ENCODE results near the gene KCNT1.

The KCNT1 gene

DNA sequence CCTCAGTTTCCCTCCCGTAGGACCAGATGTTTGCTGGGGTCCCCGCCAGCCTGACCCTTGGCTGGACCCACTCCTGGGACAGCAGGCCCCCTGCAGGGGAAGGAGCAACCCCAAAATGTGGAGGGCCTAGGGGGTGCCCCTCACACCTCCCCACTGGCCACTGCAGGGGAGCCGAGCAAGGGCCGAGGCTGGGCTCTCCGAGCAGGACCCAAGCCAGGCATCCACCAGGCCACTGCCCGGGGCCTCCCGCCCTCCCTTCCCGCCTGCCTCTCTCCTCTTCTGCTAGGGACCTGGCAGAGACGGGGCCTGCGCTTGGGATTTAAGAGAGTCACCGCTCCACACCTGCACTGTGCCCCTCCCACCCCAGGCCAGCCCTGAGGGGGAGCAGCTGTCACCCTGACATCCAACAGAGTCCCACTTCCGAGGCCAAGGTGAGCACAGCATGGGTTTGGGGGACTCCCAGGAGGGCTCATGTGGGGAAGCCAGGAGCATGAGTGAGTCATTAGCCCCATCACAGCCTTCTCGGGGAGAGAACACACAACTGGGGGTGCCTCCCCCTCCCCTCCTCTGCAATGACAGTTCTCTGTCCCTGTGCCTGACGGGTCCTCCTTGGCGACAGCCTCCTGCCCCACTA, 18.5 kb upstream of the KCNT1 start:
- TF ChIP-seq, protein P1, sequence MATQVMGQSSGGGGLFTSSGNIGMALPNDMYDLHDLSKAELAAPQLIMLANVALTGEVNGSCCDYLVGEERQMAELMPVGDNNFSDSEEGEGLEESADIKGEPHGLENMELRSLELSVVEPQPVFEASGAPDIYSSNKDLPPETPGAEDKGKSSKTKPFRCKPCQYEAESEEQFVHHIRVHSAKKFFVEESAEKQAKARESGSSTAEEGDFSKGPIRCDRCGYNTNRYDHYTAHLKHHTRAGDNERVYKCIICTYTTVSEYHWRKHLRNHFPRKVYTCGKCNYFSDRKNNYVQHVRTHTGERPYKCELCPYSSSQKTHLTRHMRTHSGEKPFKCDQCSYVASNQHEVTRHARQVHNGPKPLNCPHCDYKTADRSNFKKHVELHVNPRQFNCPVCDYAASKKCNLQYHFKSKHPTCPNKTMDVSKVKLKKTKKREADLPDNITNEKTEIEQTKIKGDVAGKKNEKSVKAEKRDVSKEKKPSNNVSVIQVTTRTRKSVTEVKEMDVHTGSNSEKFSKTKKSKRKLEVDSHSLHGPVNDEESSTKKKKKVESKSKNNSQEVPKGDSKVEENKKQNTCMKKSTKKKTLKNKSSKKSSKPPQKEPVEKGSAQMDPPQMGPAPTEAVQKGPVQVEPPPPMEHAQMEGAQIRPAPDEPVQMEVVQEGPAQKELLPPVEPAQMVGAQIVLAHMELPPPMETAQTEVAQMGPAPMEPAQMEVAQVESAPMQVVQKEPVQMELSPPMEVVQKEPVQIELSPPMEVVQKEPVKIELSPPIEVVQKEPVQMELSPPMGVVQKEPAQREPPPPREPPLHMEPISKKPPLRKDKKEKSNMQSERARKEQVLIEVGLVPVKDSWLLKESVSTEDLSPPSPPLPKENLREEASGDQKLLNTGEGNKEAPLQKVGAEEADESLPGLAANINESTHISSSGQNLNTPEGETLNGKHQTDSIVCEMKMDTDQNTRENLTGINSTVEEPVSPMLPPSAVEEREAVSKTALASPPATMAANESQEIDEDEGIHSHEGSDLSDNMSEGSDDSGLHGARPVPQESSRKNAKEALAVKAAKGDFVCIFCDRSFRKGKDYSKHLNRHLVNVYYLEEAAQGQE (IDR thresholded peaks at IDR 0.05; ENCODE audit: insufficient read depth in 1 of 2, low read depth in 2 of 2, low read length in 2 of 2): no peak
- TF ChIP-seq TAF1 (IDR thresholded peaks at IDR 0.05; ENCODE audit: borderline replicate concordance, insufficient read depth, low read length) (no peak), POLR2AphosphoS5 (IDR thresholded peaks at IDR 0.05; ENCODE audit: low read depth, low read length) (no peak), SIN3A (IDR thresholded peaks at IDR 0.05; ENCODE audit: borderline replicate concordance, insufficient read depth, low read length) (no peak), FOXP2 (optimal IDR thresholded peaks at IDR 0.05; ENCODE audit: borderline replicate concordance, extremely low read depth, extremely low read length, insufficient read depth) (no peak)

- no peak for TF ChIP-seq SIN3A (IDR thresholded peaks at IDR 0.05; ENCODE audit: borderline replicate concordance, insufficient read depth, low read length)
- TF ChIP-seq POLR2AphosphoS5 (IDR thresholded peaks at IDR 0.05; ENCODE audit: low read depth, low read length): no peak
- TF ChIP-seq, protein P1 (IDR thresholded peaks at IDR 0.05; ENCODE audit: insufficient read depth in 1 of 2, low read depth in 2 of 2, low read length in 2 of 2): no peak
- TF ChIP-seq FOXP2 (optimal IDR thresholded peaks at IDR 0.05; ENCODE audit: borderline replicate concordance, extremely low read depth, extremely low read length, insufficient read depth): no peak
- TF ChIP-seq TAF1 (IDR thresholded peaks at IDR 0.05; ENCODE audit: borderline replicate concordance, insufficient read depth, low read length): no peak
These were observed 17.3 kb upstream of the KCNT1 start for GRCh38 chr9:135684691-135685090.

- TF ChIP-seq POLR2AphosphoS5 (IDR thresholded peaks at IDR 0.05; ENCODE audit: low read depth, low read length) (no peak), FOXP2 (optimal IDR thresholded peaks at IDR 0.05; ENCODE audit: borderline replicate concordance, extremely low read depth, extremely low read length, insufficient read depth) (no peak), SIN3A (IDR thresholded peaks at IDR 0.05; ENCODE audit: borderline replicate concordance, insufficient read depth, low read length) (no peak), TAF1 (IDR thresholded peaks at IDR 0.05; ENCODE audit: borderline replicate concordance, insufficient read depth, low read length) (no peak)
- TF ChIP-seq, protein P1 (IDR thresholded peaks at IDR 0.05; ENCODE audit: insufficient read depth in 1 of 2, low read depth in 2 of 2, low read length in 2 of 2): no peak
These were observed 14.8 kb upstream of the KCNT1 start for GRCh38 chr9:135687216-135687615.

DNA sequence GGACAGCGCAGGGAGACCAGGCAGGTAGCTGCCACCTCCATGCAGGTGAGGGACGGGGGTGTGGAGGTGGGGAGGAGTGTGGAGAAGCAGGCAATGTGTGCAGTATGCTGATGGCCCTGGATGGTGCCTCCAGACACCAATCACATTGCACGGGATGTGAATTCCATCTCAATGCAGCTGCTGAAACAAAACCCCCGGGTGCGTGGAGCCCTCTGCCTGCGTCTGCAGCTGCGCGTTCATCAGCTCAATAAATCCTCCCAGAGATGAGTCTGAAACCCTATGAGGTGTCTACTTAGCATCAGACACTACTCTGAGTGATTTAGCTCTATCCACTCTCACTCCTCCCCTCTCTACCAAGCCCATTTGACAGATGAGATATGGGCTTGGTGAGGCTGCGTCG, 13.0 kb upstream of the KCNT1 start:
- TF ChIP-seq, protein P1 (IDR thresholded peaks at IDR 0.05; ENCODE audit: insufficient read depth in 1 of 2, low read depth in 2 of 2, low read length in 2 of 2): no peak
- TF ChIP-seq TAF1 (IDR thresholded peaks at IDR 0.05; ENCODE audit: borderline replicate concordance, insufficient read depth, low read length): no peak
- TF ChIP-seq FOXP2 (optimal IDR thresholded peaks at IDR 0.05; ENCODE audit: borderline replicate concordance, extremely low read depth, extremely low read length, insufficient read depth): no peak
- TF ChIP-seq POLR2AphosphoS5 (IDR thresholded peaks at IDR 0.05; ENCODE audit: low read depth, low read length): no peak
- TF ChIP-seq SIN3A (IDR thresholded peaks at IDR 0.05; ENCODE audit: borderline replicate concordance, insufficient read depth, low read length): no peak

Data from PFSK-1 (cell line).